ENCODE measurements around the gene RAB11FIP5. TPM values are rescaled to one million over a fixed set of nuclear protein-coding genes. Genes with fewer than 3 reads are reported as not detected.
"Not testable (repeated sequence)": the region's sequence is repeated elsewhere in the genome, so short reads cannot be mapped to it uniquely, and the experiment has no call there.

Gene RAB11FIP5
- 7.7 and 9.7 TPM in 2 replicates for polyA plus RNA-seq (2014; cell fraction: cytosol; rRNA removed)
- 5.4 and 7.2 TPM in 2 replicates for polyA plus RNA-seq (2014; cell fraction: nucleus; rRNA removed)

GRCh38 chr2:73112913-73113854, at the start of gene RAB11FIP5:
Gene RAB11FIP5 (minus strand): TSS chr2:73112948. CDS start chr2:73112777, 171 bp downstream.
- DNase-seq (ENCODE audit: low spot score) = peak; percentile 76

GRCh38 chr2:73156539-73157124, 43.9 kb upstream of the RAB11FIP5 start:
- peak; percentile 65 for DNase-seq (ENCODE audit: low spot score)

- DNase-seq (ENCODE audit: low spot score) = no peak
Measured at GRCh38 chr2:73142937-73143336, 30.2 kb upstream of the RAB11FIP5 start.

GRCh38 chr2:73141896-73142295, 29.1 kb upstream of the RAB11FIP5 start:
- no peak for DNase-seq (ENCODE audit: low spot score)

- no peak for DNase-seq (ENCODE audit: low spot score)
Measured at GRCh38 chr2:73135236-73135635, 22.5 kb upstream of the RAB11FIP5 start.

- DNase-seq (ENCODE audit: low spot score) = no peak
Measured at GRCh38 chr2:73134471-73134870, 21.7 kb upstream of the RAB11FIP5 start.

- no peak for DNase-seq (ENCODE audit: low spot score)
Measured at GRCh38 chr2:73133566-73134197, 20.9 kb upstream of the RAB11FIP5 start.

- DNase-seq (ENCODE audit: low spot score) = no peak
Measured at GRCh38 chr2:73131807-73132206, 19.1 kb upstream of the RAB11FIP5 start.

GRCh38 chr2:73130790-73131189, 18.0 kb upstream of the RAB11FIP5 start:
- no peak for DNase-seq (ENCODE audit: low spot score)

GRCh38 chr2:73128841-73129535, 16.2 kb upstream of the RAB11FIP5 start:
- no peak for DNase-seq (ENCODE audit: low spot score)

GRCh38 chr2:73122536-73122935, 9.8 kb upstream of the RAB11FIP5 start:
- no peak for DNase-seq (ENCODE audit: low spot score)

- not testable (repeated sequence) for DNase-seq (ENCODE audit: low spot score)
Measured at GRCh38 chr2:73119611-73120239, 7.0 kb upstream of the RAB11FIP5 start.

GRCh38 chr2:73117441-73117840, 4.7 kb upstream of the RAB11FIP5 start:
- no peak for DNase-seq (ENCODE audit: low spot score)

- no peak for DNase-seq (ENCODE audit: low spot score)
Measured at GRCh38 chr2:73116182-73116960, 3.6 kb upstream of the RAB11FIP5 start.

GRCh38 chr2:73114273-73114867, 1.6 kb upstream of the RAB11FIP5 start:
- DNase-seq (ENCODE audit: low spot score) = no peak

GRCh38 chr2:73112026-73112912, 479 bp downstream of the RAB11FIP5 start:
- peak; percentile 34 for DNase-seq (ENCODE audit: low spot score)

GRCh38 chr2:73111073-73112025, 1.4 kb downstream of the RAB11FIP5 start:
- peak; percentile 13 for DNase-seq (ENCODE audit: low spot score)

All from SK-N-DZ (cell line).